ENCODE measurements around the gene ATG16L2. TPM values are rescaled to one million over a fixed set of nuclear protein-coding genes. Genes with fewer than 3 reads are reported as not detected.

Gene ATG16L2
- total and polyA plus RNA-seq, 2 donors (not counting 3 experiments of a cell fraction or from before 2014, with no cell fraction given), result 26.5 to 30.5 TPM

DNA sequence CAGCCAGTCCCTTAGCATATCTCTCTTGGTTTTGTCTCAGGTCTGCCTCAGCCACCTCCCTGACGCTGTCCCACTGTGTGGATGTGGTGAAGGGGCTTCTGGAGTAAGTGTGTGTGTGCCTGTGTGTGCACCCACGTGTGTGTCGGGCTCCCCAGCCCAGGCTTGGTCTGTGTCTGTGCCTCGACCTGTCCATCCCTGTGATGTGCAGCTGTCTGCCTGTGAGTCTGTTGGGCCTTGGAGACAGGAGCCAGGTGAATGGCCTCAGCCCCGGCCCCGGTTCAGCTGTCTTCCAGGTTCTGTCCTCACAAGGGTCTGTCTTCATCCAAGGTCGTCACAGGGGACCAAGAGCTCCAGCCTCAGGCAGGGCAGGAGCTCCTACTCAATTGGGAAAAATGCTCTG, 9.8 kb downstream of the ATG16L2 start:
- DNase-seq (ENCODE audit: low read depth, low spot score) (no peak), FAIRE-seq (no peak)
- Histone ChIP-seq H3K4me1 (ENCODE audit: control insufficient read depth, extremely low read depth, insufficient read depth, low read length) (peaks cover 7% of the 10 kb centered on the region), H3K4me3 (replicated peaks in 1 of 3; ENCODE audit: insufficient read depth in 1 of 3, low read depth in 1 of 3, low read length in 3 of 3) (no peak overlapping the region), H3K27me3 (ENCODE audit: control insufficient read depth in 2 of 2, insufficient read depth in 2 of 2, low read length in 2 of 2) (no peaks in the 10 kb centered on the region), H4K20me1 (replicated peaks; ENCODE audit: control insufficient read depth, extremely low read depth, insufficient read depth, low read length) (no peaks in the 10 kb centered on the region), H3K36me3 (ENCODE audit: control insufficient read depth in 2 of 2, extremely low read depth in 1 of 2, insufficient read depth in 2 of 2, low read length in 2 of 2) (no peaks in the 10 kb centered on the region), H3K9me3 (replicated peaks; ENCODE audit: control insufficient read depth, insufficient read depth, low read length) (no peaks in the 10 kb centered on the region), H3K9me1 (replicated peaks; ENCODE audit: control insufficient read depth, extremely low read depth, insufficient read depth, low read length) (no peaks in the 10 kb centered on the region), H3K79me2 (ENCODE audit: control insufficient read depth, insufficient read depth, low read length) (no peaks in the 10 kb centered on the region), H3K4me2 (ENCODE audit: insufficient read depth, low read length) (no peak overlapping the region), H3K27ac (ENCODE audit: insufficient read depth, low read depth, low read length) (no peak overlapping the region), H2AFZ (ENCODE audit: low read depth, low read length) (no peak overlapping the region), H3K9ac (replicated peaks; ENCODE audit: extremely low read depth, insufficient read depth, low read length) (no peak overlapping the region)
- intact Hi-C loops (cut with micrococcal nuclease), result loop anchor here (10.0 kb wide), 1 partner anchor 551 kb away; the partner anchor contains the start of gene RELT
- no peak for TF ChIP-seq POLR2AphosphoS5 (IDR thresholded peaks at IDR 0.05; ENCODE audit: insufficient read depth, low read depth, low read length)
- TF ChIP-seq JUN (IDR thresholded peaks at IDR 0.05; ENCODE audit: borderline replicate concordance, insufficient read depth, insufficient read length, low read depth), result no peak
- TF ChIP-seq, protein P1, sequence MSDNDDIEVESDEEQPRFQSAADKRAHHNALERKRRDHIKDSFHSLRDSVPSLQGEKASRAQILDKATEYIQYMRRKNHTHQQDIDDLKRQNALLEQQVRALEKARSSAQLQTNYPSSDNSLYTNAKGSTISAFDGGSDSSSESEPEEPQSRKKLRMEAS (IDR thresholded peaks at IDR 0.05; ENCODE audit: insufficient read depth, insufficient read length), result no peak
- no peak for TF ChIP-seq GATA2 (IDR thresholded peaks at IDR 0.05; ENCODE audit: insufficient read depth, insufficient read length, low read depth, low read length)
- no peak for TF ChIP-seq EZH2 (IDR thresholded peaks at IDR 0.05; ENCODE audit: borderline replicate concordance, low read depth, low read length, severe bottlenecking)
- no peak for TF ChIP-seq MYC (IDR thresholded peaks at IDR 0.05; ENCODE audit: low read depth, low read length)
- TF ChIP-seq POLR2A (IDR thresholded peaks at IDR 0.05; ENCODE audit: low read depth, low read length), result no peak
- TF ChIP-seq, protein P2, sequence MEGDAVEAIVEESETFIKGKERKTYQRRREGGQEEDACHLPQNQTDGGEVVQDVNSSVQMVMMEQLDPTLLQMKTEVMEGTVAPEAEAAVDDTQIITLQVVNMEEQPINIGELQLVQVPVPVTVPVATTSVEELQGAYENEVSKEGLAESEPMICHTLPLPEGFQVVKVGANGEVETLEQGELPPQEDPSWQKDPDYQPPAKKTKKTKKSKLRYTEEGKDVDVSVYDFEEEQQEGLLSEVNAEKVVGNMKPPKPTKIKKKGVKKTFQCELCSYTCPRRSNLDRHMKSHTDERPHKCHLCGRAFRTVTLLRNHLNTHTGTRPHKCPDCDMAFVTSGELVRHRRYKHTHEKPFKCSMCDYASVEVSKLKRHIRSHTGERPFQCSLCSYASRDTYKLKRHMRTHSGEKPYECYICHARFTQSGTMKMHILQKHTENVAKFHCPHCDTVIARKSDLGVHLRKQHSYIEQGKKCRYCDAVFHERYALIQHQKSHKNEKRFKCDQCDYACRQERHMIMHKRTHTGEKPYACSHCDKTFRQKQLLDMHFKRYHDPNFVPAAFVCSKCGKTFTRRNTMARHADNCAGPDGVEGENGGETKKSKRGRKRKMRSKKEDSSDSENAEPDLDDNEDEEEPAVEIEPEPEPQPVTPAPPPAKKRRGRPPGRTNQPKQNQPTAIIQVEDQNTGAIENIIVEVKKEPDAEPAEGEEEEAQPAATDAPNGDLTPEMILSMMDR (IDR thresholded peaks at IDR 0.05; ENCODE audit: extremely low read depth in 1 of 2, insufficient read depth in 1 of 2, low read depth in 1 of 2, low read length in 2 of 2), result no peak
- no peak for TF ChIP-seq FOS (IDR thresholded peaks at IDR 0.05; ENCODE audit: borderline replicate concordance, insufficient read depth, low read length)
- POLR2A ChIA-PET, result no interaction called here
- BruUV-seq (replicated peaks), result no TSS peak
- CTCF ChIA-PET, result interaction anchor here (1.4 to 3.0 kb wide), 2 partner anchors 99 to 465 kb away, joined by 3 to 23 read pairs; no protein-coding TSS in a partner anchor
- dilution Hi-C loops (cut with MboI; ENCODE audit: extremely low pct_ligation_motif_present, low sequenced_read_pairs), result no loop called here

Measured in endothelial cell of umbilical vein (primary cell).